Caco-2 (cell line): ENCODE results near the gene HCN1. TPM values are rescaled to one million over a fixed set of nuclear protein-coding genes. Genes with fewer than 3 reads are reported as not detected.

ENCODE experiments used
- BruUV-seq: library from RNA; stranded (reverse); fragments of 400-500 nt; replicated peaks from 2 replicates; lab custom pipeline; 2021; lab: Mats Ljungman, UMichigan
- CTCF ChIA-PET: fragments of 300-600 bp; sonication (Branson Sonifier 250); formaldehyde crosslinking; loops from one replicate; lab custom pipeline; 2022; ENCODE audit warnings: antibody characterized with exemption; lab: Charles Lee
- POLR2A ChIA-PET: fragments of 300-600 bp; sonication (Branson Sonifier 250); formaldehyde crosslinking; loops from one replicate; lab custom pipeline; 2022; ENCODE audit warnings: antibody characterized with exemption; lab: Charles Lee
- DNase-seq, 2 experiments: peaks; one replicate each; pipeline versions ENCODE4 v3.0.0 to v3.0.0-alpha.2; 2020 to 2022
- H3K27me3 ChIP-seq: replicated peaks from 2 replicates; pipeline ENCODE4 v1.6.0; 2011; ENCODE audit warnings: low read length; ENCODE audit not compliant: control insufficient read depth, insufficient read depth
- H3K36me3 ChIP-seq: 2 replicates; pipeline ENCODE4 v1.5.1; 2011; ENCODE audit warnings: low read length; ENCODE audit not compliant: control insufficient read depth, insufficient read depth
- H3K4me1 ChIP-seq: fragments of 250-450 bp; sonication (Bioruptor Pico); 2 replicates; pipeline ENCODE4 v1.5.1; 2020; ENCODE audit warnings: mild to moderate bottlenecking
- H3K4me3 ChIP-seq: 2 replicates; pipeline ENCODE4 v1.5.1; 2011; ENCODE audit warnings: low read depth, mild to moderate bottlenecking, control low read depth, low read length
- H3K9me3 ChIP-seq: fragments of 250-450 bp; sonication (Bioruptor Pico); 2 replicates; pipeline ENCODE4 v1.5.1; 2020; ENCODE audit warnings: mild to moderate bottlenecking, moderate library complexity
- H3K27ac Mint-ChIP-seq: one replicate; pipeline ENCODE4 v1.8.0; 2022; ENCODE audit warnings: mixed read lengths; ENCODE audit not compliant: unreplicated experiment
- H3K27me3 Mint-ChIP-seq: one replicate; pipeline ENCODE4 v1.8.0; 2022; ENCODE audit warnings: mixed read lengths; ENCODE audit not compliant: insufficient read depth, unreplicated experiment
- H3K36me3 Mint-ChIP-seq: one replicate; pipeline ENCODE4 v1.8.0; 2022; ENCODE audit warnings: mild to moderate bottlenecking, mixed read lengths; ENCODE audit not compliant: insufficient read depth, unreplicated experiment
- H3K4me1 Mint-ChIP-seq: one replicate; pipeline ENCODE4 v1.8.0; 2022; ENCODE audit warnings: low read depth, mixed read lengths; ENCODE audit not compliant: unreplicated experiment
- H3K4me3 Mint-ChIP-seq: one replicate; pipeline ENCODE4 v1.8.0; 2022; ENCODE audit warnings: mild to moderate bottlenecking, moderate library complexity, mixed read lengths; ENCODE audit not compliant: unreplicated experiment
- H3K9me3 Mint-ChIP-seq: one replicate; pipeline ENCODE4 v1.8.0; 2022; ENCODE audit warnings: mixed read lengths; ENCODE audit not compliant: unreplicated experiment
- CTCF ChIP-seq, 2 experiments: fragments of 200-600 bp in 1 of 2; IDR thresholded peaks; 1 replicate in 1 of 2; 2 replicates in 1 of 2; pipeline versions ENCODE4 v1.5.1 to v1.8.0; 2011 to 2022; ENCODE audit warnings: antibody characterized with exemption in 1 of 2, control low read depth in 1 of 2, inconsistent platforms in 1 of 2, low read depth in 1 of 2, low read length in 1 of 2, mild to moderate bottlenecking in 1 of 2, moderate library complexity in 1 of 2; ENCODE audit not compliant: insufficient read depth in 1 of 2, severe bottlenecking in 1 of 2, unreplicated experiment in 1 of 2
- intact Hi-C: fragments of 100-400 bp; cut with micrococcal nuclease; formaldehyde crosslinking; loops from one replicate; pipeline ENCODE4 v1.10.0; 2022; ENCODE audit not compliant: unreplicated experiment
- total RNA-seq: library from RNA; stranded (reverse); gene quantifications from 2 replicates; pipeline ENCODE4 v1.2.3, GENCODE V29; 2022

HCN1 gene
- total RNA-seq, 1 experiment from 2014 or later, result not detected

DNA sequence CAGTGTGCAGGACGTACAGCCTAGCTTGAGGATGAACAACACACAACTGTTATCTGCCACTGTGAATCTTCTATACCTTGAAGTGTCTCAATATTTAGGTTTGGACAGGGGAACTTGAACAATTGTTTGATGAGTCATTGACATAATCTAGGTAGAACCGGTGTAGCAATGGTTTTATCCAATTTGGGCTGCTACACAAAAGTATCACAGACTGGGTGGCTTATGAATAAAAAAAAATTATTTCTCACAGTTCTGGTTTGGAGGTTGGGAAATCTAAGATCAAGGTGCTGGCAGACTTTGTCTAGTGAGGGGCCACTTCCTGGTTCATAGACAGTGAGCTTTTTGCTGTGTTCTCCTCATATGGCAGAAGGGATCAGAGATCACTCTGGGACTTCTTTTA lies 359.7 kb downstream of the HCN1 start:
- H3K4me3 Mint-ChIP-seq, result no peak overlapping the region
- H3K27ac Mint-ChIP-seq, result no peak overlapping the region
- H3K27me3 Mint-ChIP-seq, result no peaks in the 10 kb centered on the region
- Histone ChIP-seq H3K36me3 (no peaks in the 10 kb centered on the region), H3K9me3 (no peaks in the 10 kb centered on the region), H3K27me3 (no peaks in the 10 kb centered on the region), H3K4me3 (no peak overlapping the region), H3K4me1 (no peaks in the 10 kb centered on the region)
- H3K4me1 Mint-ChIP-seq, result no peaks in the 10 kb centered on the region
- DNase-seq, result no peak
- CTCF ChIA-PET, result no interaction called here
- no peaks in the 10 kb centered on the region for H3K9me3 Mint-ChIP-seq
- H3K36me3 Mint-ChIP-seq, result no peaks in the 10 kb centered on the region
- intact Hi-C loops, result no loop called here
- POLR2A ChIA-PET, result no interaction called here
- BruUV-seq, result no TSS peak
- no peak for TF ChIP-seq CTCF (IDR thresholded peaks at IDR 0.05; ENCODE audit: insufficient read depth in 1 of 2, low read depth in 1 of 2, low read length in 1 of 2, severe bottlenecking in 1 of 2, unreplicated experiment in 1 of 2)

DNA sequence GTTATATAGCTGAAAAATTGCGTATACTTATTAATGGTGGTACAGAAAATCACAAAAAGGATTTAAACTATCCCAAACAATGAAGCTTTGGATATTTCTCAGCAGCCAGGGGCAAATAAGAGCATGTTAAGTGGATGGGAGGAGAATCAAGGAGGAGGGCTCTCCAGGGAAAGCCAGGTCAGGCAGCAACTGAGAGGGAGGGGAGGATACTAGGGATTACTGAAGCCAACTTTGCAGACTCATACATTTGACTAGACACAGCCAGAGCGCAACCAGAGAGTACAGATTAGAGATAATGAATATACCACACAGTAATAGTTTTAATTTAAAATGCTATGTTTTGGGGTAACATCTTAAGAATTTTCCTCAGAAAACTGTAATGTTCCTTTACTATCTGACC lies 360.2 kb downstream of the HCN1 start:
- Mint-ChIP-seq H3K27ac (no peak overlapping the region), H3K4me3 (no peak overlapping the region), H3K9me3 (no peaks in the 10 kb centered on the region), H3K36me3 (no peaks in the 10 kb centered on the region), H3K4me1 (no peaks in the 10 kb centered on the region), H3K27me3 (no peaks in the 10 kb centered on the region)
- CTCF ChIA-PET, result no interaction called here
- Histone ChIP-seq H3K4me3 (no peak overlapping the region), H3K9me3 (no peaks in the 10 kb centered on the region), H3K36me3 (no peaks in the 10 kb centered on the region), H3K27me3 (no peaks in the 10 kb centered on the region), H3K4me1 (no peaks in the 10 kb centered on the region)
- POLR2A ChIA-PET, result no interaction called here
- intact Hi-C loops, result no loop called here
- DNase-seq, result no peak
- BruUV-seq, result no TSS peak
- no peak for TF ChIP-seq CTCF (IDR thresholded peaks at IDR 0.05; ENCODE audit: insufficient read depth in 1 of 2, low read depth in 1 of 2, low read length in 1 of 2, severe bottlenecking in 1 of 2, unreplicated experiment in 1 of 2)

DNA sequence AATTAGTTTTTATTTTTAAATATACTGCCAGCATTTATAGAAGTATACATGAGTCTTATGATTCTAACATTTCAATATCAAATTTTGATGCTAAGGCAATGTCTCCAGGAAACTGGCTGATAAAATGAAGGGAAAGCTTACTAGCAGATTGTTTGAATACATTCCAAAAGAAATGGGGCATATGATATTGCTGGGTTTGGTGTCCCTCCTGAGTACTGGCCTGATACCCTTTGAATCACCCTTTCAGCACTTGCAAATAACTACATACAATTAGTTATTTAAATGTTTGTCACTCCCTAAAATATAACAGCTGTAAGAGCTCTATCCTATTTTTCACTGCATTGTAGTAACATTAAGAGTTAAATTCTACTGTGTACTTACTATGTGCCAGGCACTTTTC lies 360.8 kb downstream of the HCN1 start:
- Mint-ChIP-seq H3K36me3 (no peaks in the 10 kb centered on the region), H3K9me3 (no peaks in the 10 kb centered on the region), H3K27me3 (no peaks in the 10 kb centered on the region), H3K4me3 (no peak overlapping the region), H3K27ac (no peak overlapping the region), H3K4me1 (no peaks in the 10 kb centered on the region)
- Histone ChIP-seq H3K27me3 (no peaks in the 10 kb centered on the region), H3K9me3 (no peaks in the 10 kb centered on the region), H3K4me1 (no peaks in the 10 kb centered on the region), H3K4me3 (no peak overlapping the region), H3K36me3 (no peaks in the 10 kb centered on the region)
- DNase-seq, result no peak
- CTCF ChIA-PET, result no interaction called here
- BruUV-seq, result no TSS peak
- intact Hi-C loops, result no loop called here
- no peak for TF ChIP-seq CTCF (IDR thresholded peaks at IDR 0.05; ENCODE audit: insufficient read depth in 1 of 2, low read depth in 1 of 2, low read length in 1 of 2, severe bottlenecking in 1 of 2, unreplicated experiment in 1 of 2)
- POLR2A ChIA-PET, result no interaction called here
